Stimulated activated CD8-positive, alpha-beta memory T cell treated with anti-CD3 and anti-CD28 coated beads, Interleukin-2, amount 100 ng/mL, for 48 hours (primary cell): Measurements from ENCODE around the gene EVA1B.

Experiments used
- DNase-seq, 2 donors: peaks; one replicate each; pipeline ENCODE4 v3.0.0-alpha.2; 2020; ENCODE audit warnings: low read depth in 2 of 2

Gene EVA1B

GRCh38 chr1:36346741-36347370 lies 23.4 kb upstream of the EVA1B start:
- no peak for DNase-seq

- DNase-seq, result no peak
Observed at GRCh38 chr1:36345353-36345752, 21.9 kb upstream of the EVA1B start.

GRCh38 chr1:36344395-36344680 lies 20.9 kb upstream of the EVA1B start:
- DNase-seq, result no peak

GRCh38 chr1:36343651-36344394 lies 20.4 kb upstream of the EVA1B start:
- DNase-seq, result no peak

- DNase-seq, result no peak
Observed at GRCh38 chr1:36342426-36343185, 19.2 kb upstream of the EVA1B start.

GRCh38 chr1:36341626-36342320 lies 18.3 kb upstream of the EVA1B start:
- DNase-seq, result no peak

- DNase-seq, result no peak
Observed at GRCh38 chr1:36339615-36340014, 16.2 kb upstream of the EVA1B start.

GRCh38 chr1:36339215-36339614 lies 15.8 kb upstream of the EVA1B start:
- DNase-seq, result no peak

- DNase-seq, result no peak
Observed at GRCh38 chr1:36337830-36338229, 14.4 kb upstream of the EVA1B start.

- no peak for DNase-seq
Observed at GRCh38 chr1:36330940-36331339, 7.5 kb upstream of the EVA1B start.

- no peak for DNase-seq
Observed at GRCh38 chr1:36329817-36330216, 6.4 kb upstream of the EVA1B start.

GRCh38 chr1:36328713-36329112 lies 5.3 kb upstream of the EVA1B start:
- DNase-seq, result no peak

- no peak for DNase-seq
Observed at GRCh38 chr1:36328088-36328480, 4.6 kb upstream of the EVA1B start.

- no peak for DNase-seq
Observed at GRCh38 chr1:36327421-36328087, 4.1 kb upstream of the EVA1B start.

- DNase-seq, result no peak
Observed at GRCh38 chr1:36326499-36326898, 3.1 kb upstream of the EVA1B start.

GRCh38 chr1:36324353-36324703 lies 883 bp upstream of the EVA1B start:
- no peak for DNase-seq

GRCh38 chr1:36322786-36323635 lies 434 bp downstream of the EVA1B start:
- peak in 1 of 2 donors; percentile 37 for DNase-seq

GRCh38 chr1:36322041-36322785 lies 1.2 kb downstream of the EVA1B start:
- DNase-seq, result no peak

- DNase-seq, result no peak
Observed at GRCh38 chr1:36321119-36321951, 2.1 kb downstream of the EVA1B start.

- DNase-seq, result no peak
Observed at GRCh38 chr1:36320767-36321118, 2.7 kb downstream of the EVA1B start.
